Measurements from ENCODE around the gene ZNF134. TPM values are rescaled to one million over a fixed set of nuclear protein-coding genes. Genes with fewer than 3 reads are reported as not detected.

The ZNF134 gene
- polyA plus RNA-seq, 1 donor from 2014 or later, result 40.7 TPM

GRCh38 chr19:57656346-57656745 is 42.3 kb downstream of the ZNF134 start:
- Histone ChIP-seq H2AFZ (ENCODE audit: low read depth, low read length) (no peak overlapping the region), H3K9me2 (ENCODE audit: insufficient read depth, low read length) (no peaks in the 10 kb centered on the region), H3K36me3 (ENCODE audit: insufficient read depth, low read length) (no peaks in the 10 kb centered on the region), H3K9ac (ENCODE audit: low read length) (no peak overlapping the region), H3K4me2 (ENCODE audit: low read length) (no peak overlapping the region), H3K27me3 (ENCODE audit: insufficient read depth, low read depth, low read length) (peaks cover 15% of the 10 kb centered on the region), H3K9me3 (ENCODE audit: low read length) (no peaks in the 10 kb centered on the region), H3K27ac (ENCODE audit: low read length) (no peak overlapping the region), H3F3A (ENCODE audit: insufficient read depth, low read length, poor library complexity, severe bottlenecking) (no peaks in the 10 kb centered on the region), H3K4me3 (ENCODE audit: low read length) (no peak overlapping the region), H4K20me1 (ENCODE audit: insufficient read depth) (no peaks in the 10 kb centered on the region), H3K79me2 (replicated peaks; ENCODE audit: insufficient read depth, low read length) (no peaks in the 10 kb centered on the region)
- TF ChIP-seq REST (IDR thresholded peaks at IDR 0.05; ENCODE audit: borderline replicate concordance) (no peak), EZH2 (IDR thresholded peaks at IDR 0.05; ENCODE audit: borderline replicate concordance, insufficient read depth, low read length, poor library complexity, severe bottlenecking) (no peak), CTCF (IDR thresholded peaks at IDR 0.05; ENCODE audit: poor library complexity, severe bottlenecking) (no peak), SMC3 (conservative IDR thresholded peaks at IDR 0.05; ENCODE audit: poor library complexity) (no peak), EP300 (conservative IDR thresholded peaks at IDR 0.05; ENCODE audit: poor library complexity, severe bottlenecking) (no peak), RAD21 (conservative IDR thresholded peaks at IDR 0.05) (no peak), TAF1 (IDR thresholded peaks at IDR 0.05; ENCODE audit: low read depth) (no peak), MXI1 (conservative IDR thresholded peaks at IDR 0.05; ENCODE audit: poor library complexity, severe bottlenecking) (no peak), POLR2AphosphoS5 (IDR thresholded peaks at IDR 0.05) (no peak)

GRCh38 chr19:57664269-57665127 is 50.5 kb downstream of the ZNF134 start:
- peak overlapping the region; percentile 58 for H3K9ac ChIP-seq (ENCODE audit: low read length)
- no peaks in the 10 kb centered on the region for H3K36me3 ChIP-seq (ENCODE audit: insufficient read depth, low read length)
- H3K79me2 ChIP-seq (replicated peaks; ENCODE audit: insufficient read depth, low read length), result no peaks in the 10 kb centered on the region
- H3K4me3 ChIP-seq (ENCODE audit: low read length), result peak overlapping the region; percentile 72
- H2AFZ ChIP-seq (ENCODE audit: low read depth, low read length), result peak overlapping the region; percentile 45
- peaks cover 11% of the 10 kb centered on the region for H3K27me3 ChIP-seq (ENCODE audit: insufficient read depth, low read depth, low read length)
- H3K9me2 ChIP-seq (ENCODE audit: insufficient read depth, low read length), result no peaks in the 10 kb centered on the region
- no peaks in the 10 kb centered on the region for H4K20me1 ChIP-seq (ENCODE audit: insufficient read depth)
- H3F3A ChIP-seq (ENCODE audit: insufficient read depth, low read length, poor library complexity, severe bottlenecking), result no peaks in the 10 kb centered on the region
- H3K27ac ChIP-seq (ENCODE audit: low read length), result peak overlapping the region; percentile 15
- TF ChIP-seq MXI1 (conservative IDR thresholded peaks at IDR 0.05; ENCODE audit: poor library complexity, severe bottlenecking) (peak; percentile 53), RAD21 (conservative IDR thresholded peaks at IDR 0.05) (peak; percentile 20), REST (IDR thresholded peaks at IDR 0.05; ENCODE audit: borderline replicate concordance) (peak; percentile 26), EP300 (conservative IDR thresholded peaks at IDR 0.05; ENCODE audit: poor library complexity, severe bottlenecking) (peak; percentile 17), EZH2 (IDR thresholded peaks at IDR 0.05; ENCODE audit: borderline replicate concordance, insufficient read depth, low read length, poor library complexity, severe bottlenecking) (no peak), SMC3 (conservative IDR thresholded peaks at IDR 0.05; ENCODE audit: poor library complexity) (no peak)
- no peaks in the 10 kb centered on the region for H3K9me3 ChIP-seq (ENCODE audit: low read length)
- peak overlapping the region; percentile 54 for H3K4me2 ChIP-seq (ENCODE audit: low read length)
